GM18909 (cell line): ENCODE data around the gene GALR1.
"Not testable (repeated sequence)": the region's sequence is repeated elsewhere in the genome, so short reads cannot be mapped to it uniquely, and the experiment has no call there.

Experiments used
- ATAC-seq: cut with Tn5 transposase; IDR thresholded peaks from one replicate; pipeline ENCODE4 v1.9.1; 2021; ENCODE audit warnings: mild to moderate bottlenecking; ENCODE audit not compliant: unreplicated experiment, poor library complexity

Gene GALR1, protein sequence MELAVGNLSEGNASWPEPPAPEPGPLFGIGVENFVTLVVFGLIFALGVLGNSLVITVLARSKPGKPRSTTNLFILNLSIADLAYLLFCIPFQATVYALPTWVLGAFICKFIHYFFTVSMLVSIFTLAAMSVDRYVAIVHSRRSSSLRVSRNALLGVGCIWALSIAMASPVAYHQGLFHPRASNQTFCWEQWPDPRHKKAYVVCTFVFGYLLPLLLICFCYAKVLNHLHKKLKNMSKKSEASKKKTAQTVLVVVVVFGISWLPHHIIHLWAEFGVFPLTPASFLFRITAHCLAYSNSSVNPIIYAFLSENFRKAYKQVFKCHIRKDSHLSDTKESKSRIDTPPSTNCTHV

DNA sequence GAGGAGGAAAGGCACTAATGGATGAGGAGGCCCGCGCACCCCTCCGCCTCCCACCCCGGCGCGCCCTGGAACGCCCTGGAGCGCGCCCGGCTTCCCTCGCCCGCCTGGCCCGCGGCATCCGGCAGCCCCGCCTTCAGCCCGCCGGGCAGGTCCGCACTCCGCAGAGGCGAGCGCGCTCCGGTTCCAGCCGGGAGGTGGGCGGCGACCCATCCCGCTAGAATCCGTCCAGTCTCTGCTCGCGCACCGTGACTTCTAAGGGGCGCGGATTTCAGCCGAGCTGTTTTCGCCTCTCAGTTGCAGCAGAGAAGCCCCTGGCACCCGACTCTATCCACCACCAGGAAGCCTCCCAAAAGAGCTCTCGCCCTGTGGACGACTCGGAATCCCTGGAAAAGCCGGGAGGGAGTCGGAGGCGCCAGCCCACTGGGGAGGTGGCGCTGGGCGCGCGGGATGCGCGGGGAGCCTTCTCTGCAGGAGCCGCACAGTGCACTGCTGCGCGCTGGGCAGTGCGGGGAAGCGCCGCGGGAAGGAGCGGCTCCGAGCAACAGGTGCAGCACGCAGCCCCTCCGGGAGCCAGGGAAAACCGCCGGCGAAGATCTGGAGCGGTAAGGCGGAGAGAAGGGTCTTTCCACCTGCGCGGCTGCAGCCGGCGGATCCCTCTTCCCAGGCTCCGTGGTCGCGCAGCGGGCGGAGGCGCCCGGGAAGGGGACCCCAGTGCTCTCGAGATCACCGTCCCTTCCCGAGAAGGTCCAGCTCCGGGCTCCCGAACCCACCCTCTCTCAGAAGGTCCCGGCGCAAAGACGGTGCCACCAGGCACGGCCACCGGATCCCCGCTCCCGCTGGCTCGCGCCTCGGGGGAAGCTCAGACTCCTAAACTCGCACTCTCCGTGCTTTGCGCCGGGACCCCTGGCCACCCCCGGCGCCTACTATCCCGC is at the start of gene GALR1:
GALR1 (plus strand) TSS at position 280 of the 932 bp plus-strand sequence. CDS start 701 bp downstream, outside the sequence.
- ATAC-seq: no peak

GRCh38 chr18:77201506-77201905 is 48.1 kb upstream of the GALR1 start:
- no peak for ATAC-seq

DNA sequence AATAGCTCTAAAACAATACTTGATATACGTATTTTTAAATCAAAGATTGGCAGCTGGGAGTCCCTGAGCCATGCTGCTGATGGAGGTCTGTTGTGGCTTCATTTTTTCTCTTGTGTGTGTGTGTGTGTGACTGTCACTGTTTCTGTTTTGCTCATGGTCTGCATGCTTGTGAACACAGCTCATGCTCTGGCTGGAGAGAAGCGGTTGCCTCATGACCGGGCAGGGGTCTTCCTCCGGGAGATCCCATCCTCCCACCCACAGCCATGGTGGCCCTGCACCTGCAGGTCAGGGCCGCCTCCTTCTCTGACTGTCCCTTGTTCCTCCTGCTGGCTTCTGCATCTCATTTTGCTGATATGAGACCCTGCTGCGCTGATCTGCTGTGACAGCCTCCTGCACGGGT is 47.3 kb upstream of the GALR1 start:
- ATAC-seq: no peak

- ATAC-seq: no peak
These were observed 46.6 kb upstream of the GALR1 start for GRCh38 chr18:77203071-77203470.

GRCh38 chr18:77203851-77204250 is 45.8 kb upstream of the GALR1 start:
- ATAC-seq: no peak

- no peak for ATAC-seq
These were observed 43.9 kb upstream of the GALR1 start for GRCh38 chr18:77205769-77206168.

DNA sequence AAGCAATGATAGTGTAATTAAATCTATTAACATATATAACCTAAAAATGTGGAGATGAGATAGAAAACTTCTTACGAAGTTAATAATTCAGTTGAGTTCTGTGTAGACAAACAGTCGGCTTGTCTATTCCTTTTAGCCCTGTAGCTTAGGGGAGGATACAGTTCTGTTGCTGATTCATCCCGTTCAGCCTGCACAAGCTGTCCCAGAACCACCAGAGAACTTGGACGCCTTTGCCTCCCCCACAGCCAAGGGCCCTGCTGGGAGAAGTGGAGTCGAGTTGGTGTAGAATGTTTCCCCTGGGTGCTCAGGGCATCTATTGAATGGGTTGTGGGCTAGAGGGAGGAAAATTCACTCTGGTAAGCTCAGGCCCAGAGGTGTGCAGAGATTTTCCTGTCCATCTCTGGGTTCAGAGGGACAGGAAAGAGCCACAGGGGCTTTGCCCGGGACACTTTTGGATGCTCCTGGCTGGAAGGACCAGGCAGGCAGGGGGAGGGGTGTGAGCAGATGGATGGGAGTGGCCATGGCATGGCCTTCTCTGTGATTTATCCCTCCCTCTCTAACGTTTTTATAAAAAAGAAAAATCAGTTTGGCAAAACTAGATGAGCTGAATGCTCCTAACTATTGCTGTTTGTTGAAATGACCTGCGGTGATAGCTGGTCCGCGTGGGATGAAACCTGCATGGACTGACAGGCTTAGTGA is 42.8 kb upstream of the GALR1 start:
- no peak for ATAC-seq

DNA sequence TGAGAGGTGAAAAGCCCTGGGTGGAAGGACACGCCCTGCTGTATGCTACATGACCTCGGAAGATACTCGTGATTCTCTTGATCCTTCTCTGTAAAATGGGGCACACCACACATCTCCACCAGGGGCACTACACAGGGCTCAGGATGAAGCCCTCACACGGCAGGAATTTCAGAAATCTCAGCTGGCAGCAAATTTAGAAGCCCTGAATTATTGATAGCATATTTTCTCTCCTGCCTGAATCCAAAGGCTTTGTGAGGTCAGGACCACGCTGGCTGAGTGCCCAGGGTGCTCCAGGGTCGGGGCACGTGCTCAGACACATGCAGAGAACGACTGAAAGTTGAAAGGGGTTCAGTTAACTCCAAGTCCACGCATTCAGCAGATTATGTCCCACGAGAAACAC is 42.1 kb upstream of the GALR1 start:
- no peak for ATAC-seq

- ATAC-seq: peak; percentile 80
These were observed 40.7 kb upstream of the GALR1 start for GRCh38 chr18:77208964-77209363.

DNA sequence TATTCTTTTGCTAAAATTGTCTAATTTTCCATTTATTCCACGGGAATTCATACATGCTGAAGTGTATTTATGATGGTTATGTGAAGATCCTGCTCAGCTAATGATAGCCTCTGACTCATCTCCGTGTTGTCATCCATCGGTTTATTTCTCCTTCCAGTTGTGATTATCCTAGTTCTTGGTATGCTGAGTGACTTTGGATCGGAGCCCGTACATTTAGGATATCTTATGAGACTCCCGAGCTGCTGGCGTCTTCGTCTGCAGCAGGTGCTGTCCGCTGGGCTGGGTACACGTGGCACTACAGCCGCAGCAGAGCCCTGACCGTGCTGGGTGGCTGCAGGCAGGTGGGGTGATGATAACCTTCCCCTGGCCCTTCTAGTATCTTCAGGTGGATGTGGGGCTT is 40.1 kb upstream of the GALR1 start:
- no peak for ATAC-seq

GRCh38 chr18:77210249-77210648 is 39.4 kb upstream of the GALR1 start:
- ATAC-seq: no peak

DNA sequence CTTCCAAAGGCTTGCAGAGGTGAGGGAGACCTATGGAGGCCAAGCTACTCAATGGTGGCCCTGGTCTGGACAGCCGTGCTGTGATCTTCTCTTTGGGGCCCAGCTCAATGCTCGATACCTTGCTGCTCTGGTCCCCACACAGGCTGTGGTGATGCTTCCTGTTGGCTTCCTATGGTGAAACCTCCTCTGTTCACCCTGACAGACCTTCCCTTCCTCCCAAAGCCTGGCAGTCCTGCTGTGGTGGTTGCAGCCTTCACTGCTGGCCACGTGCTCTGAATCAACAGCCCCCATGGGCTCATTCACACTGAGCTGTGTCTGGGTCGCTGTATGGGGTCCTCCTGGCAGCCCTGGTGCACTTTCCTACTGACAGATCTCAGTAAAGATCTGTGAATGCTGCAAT is 31.0 kb upstream of the GALR1 start:
- ATAC-seq: no peak

DNA sequence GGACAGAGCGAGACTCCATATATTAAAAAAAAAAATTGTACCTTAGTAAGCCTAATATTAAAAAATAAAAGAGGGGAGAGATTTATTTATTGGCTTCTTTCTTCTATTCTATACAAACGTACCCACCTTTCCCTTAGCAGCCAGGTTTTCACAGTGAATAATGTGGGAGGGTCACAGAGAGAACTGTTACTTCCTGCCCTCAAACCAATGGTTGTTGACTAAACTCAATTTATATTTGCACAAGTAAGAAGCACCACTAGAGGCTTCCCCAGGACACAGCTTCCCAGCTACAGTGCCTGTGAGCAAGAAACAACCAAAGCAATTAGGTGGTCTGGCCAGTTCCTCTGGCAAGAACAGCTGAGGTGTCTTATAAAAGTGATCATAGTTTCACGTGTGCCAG is 28.9 kb upstream of the GALR1 start:
- no peak for ATAC-seq

- no peak for ATAC-seq
These were observed 27.2 kb upstream of the GALR1 start for GRCh38 chr18:77222464-77222863.

GRCh38 chr18:77223221-77223639 is 26.4 kb upstream of the GALR1 start:
- ATAC-seq: no peak

DNA sequence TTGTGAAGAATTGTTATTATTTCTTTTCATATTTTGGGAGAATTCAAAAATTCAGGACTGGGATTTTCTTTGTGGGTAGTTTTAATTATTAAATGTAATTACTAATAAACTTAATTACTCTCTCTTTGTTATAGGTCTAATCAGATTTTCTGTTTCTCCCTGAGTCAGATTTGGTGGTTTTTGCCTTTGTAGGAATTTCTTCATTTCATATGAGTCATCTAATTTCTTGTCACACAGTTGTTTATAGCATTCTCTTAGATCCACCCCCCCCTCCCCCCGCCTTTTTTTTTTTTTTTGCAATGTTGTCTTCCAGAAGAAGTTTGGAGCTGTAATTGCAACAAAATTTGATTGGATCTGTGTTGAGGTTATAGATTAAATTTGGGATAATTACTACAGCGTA is 26.0 kb upstream of the GALR1 start:
- no peak for ATAC-seq

DNA sequence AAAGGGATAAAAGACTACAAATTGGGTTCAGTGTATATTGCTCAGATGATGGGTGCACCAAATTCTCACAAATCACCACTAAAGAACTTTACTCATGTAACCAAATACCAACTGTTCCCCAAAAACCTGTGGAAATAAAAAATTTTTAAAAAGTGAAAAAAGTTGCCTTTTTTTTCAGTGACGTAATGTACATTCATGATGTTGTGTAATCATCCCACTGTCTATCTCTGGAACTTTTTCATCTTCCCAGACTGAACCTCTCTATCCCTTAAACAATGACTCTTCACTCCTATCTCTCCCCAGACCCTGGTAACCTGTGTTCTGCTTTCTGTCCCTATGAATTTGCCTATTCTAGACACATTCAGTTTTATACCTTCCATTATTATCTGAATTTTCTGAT is 19.0 kb upstream of the GALR1 start:
- ATAC-seq: no peak

- no peak for ATAC-seq
These were observed 14.9 kb upstream of the GALR1 start for GRCh38 chr18:77234504-77235365.

GRCh38 chr18:77239285-77239684 is 10.4 kb upstream of the GALR1 start:
- not testable (repeated sequence) for ATAC-seq
